IMR-90 (cell line): Measurements from ENCODE around the gene SAMD10. TPM values are rescaled to one million over a fixed set of nuclear protein-coding genes. Genes with fewer than 3 reads are reported as not detected.

Experiments used
- ATAC-seq: fragments of 200-7000 bp; cut with Tn5 transposase; 2 replicates; pipeline ENCODE4 v1.9.1; 2020; ENCODE audit warnings: low read depth, mild to moderate bottlenecking, moderate library complexity
- BruUV-seq: library from RNA; stranded (reverse); fragments of 400-500 nt; replicated peaks from 2 replicates; lab custom pipeline; 2021; lab: Mats Ljungman, UMichigan
- CTCF ChIA-PET: fragments of 300-600 bp; formaldehyde crosslinking; extraction: SDS; loops from one replicate; lab custom pipeline; 2021; ENCODE audit warnings: antibody characterized with exemption; lab: Yijun Ruan, JAX
- POLR2A ChIA-PET: fragments of 300-600 bp; sonication (Branson Sonifier 250); formaldehyde crosslinking; loops from one replicate; lab custom pipeline; 2022; ENCODE audit warnings: antibody characterized with exemption; ENCODE audit not compliant: unreplicated experiment; lab: Charles Lee
- DNase-seq: peaks from one replicate; pipeline ENCODE4 v3.0.0; 2013
- H2AFZ ChIP-seq: replicated peaks from 2 replicates; pipeline ENCODE3; 2013; ENCODE audit warnings: low read length, mild to moderate bottlenecking; ENCODE audit not compliant: poor library complexity
- H2AK5ac ChIP-seq: 2 replicates; pipeline ENCODE4 v1.6.1; 2013; ENCODE audit warnings: low read depth, low read length, inconsistent platforms
- H2AK9ac ChIP-seq: replicated peaks from 2 replicates; pipeline ENCODE3; 2013; ENCODE audit warnings: mild to moderate bottlenecking, low read depth, low read length, moderate library complexity; ENCODE audit not compliant: poor library complexity
- H2BK120ac ChIP-seq: 2 replicates; pipeline ENCODE4 v1.6.1; 2013; ENCODE audit warnings: low read depth, low read length, inconsistent platforms
- H2BK15ac ChIP-seq: 3 replicates; pipeline ENCODE4 v1.6.1; 2013; ENCODE audit warnings: low read depth, low read length, inconsistent platforms
- H2BK20ac ChIP-seq: 2 replicates; pipeline ENCODE4 v1.6.1; 2013; ENCODE audit warnings: low read depth, mild to moderate bottlenecking, inconsistent platforms, low read length, moderate library complexity
- H2BK5ac ChIP-seq: 2 replicates; pipeline ENCODE4 v1.6.1; 2013; ENCODE audit warnings: mild to moderate bottlenecking, low read depth, low read length, inconsistent platforms; ENCODE audit not compliant: poor library complexity, severe bottlenecking
- H3K14ac ChIP-seq: replicated peaks from 2 replicates; pipeline ENCODE4 v1.6.1; 2013; ENCODE audit warnings: low read depth, low read length, inconsistent platforms
- H3K18ac ChIP-seq: 2 replicates; pipeline ENCODE4 v1.6.1; 2013; ENCODE audit warnings: low read depth, low read length, control low read depth
- H3K23ac ChIP-seq: 2 replicates; pipeline ENCODE4 v1.6.1; 2013; ENCODE audit warnings: low read depth, low read length, inconsistent platforms
- H3K27ac ChIP-seq: 2 replicates; pipeline ENCODE4 v1.5.1; 2013; ENCODE audit warnings: mild to moderate bottlenecking, control low read depth, low read length; ENCODE audit not compliant: insufficient read depth
- H3K27me3 ChIP-seq: 2 replicates; pipeline ENCODE4 v1.6.1; 2013; ENCODE audit warnings: low read length; ENCODE audit not compliant: control insufficient read depth, insufficient read depth
- H3K36me3 ChIP-seq: 2 replicates; pipeline ENCODE4 v1.6.1; 2013; ENCODE audit warnings: low read length, mixed read lengths; ENCODE audit not compliant: control insufficient read depth, insufficient read depth
- H3K4ac ChIP-seq: 2 replicates; pipeline ENCODE4 v1.6.1; 2013; ENCODE audit warnings: low read depth, low read length, inconsistent platforms
- H3K4me1 ChIP-seq: 2 replicates; pipeline ENCODE4 v1.6.1; 2013; ENCODE audit warnings: low read length, mixed read lengths; ENCODE audit not compliant: control insufficient read depth, insufficient read depth
- H3K4me2 ChIP-seq: 2 replicates; pipeline ENCODE4 v1.6.1; 2013; ENCODE audit warnings: low read depth, mild to moderate bottlenecking, control low read depth, low read length, moderate library complexity
- H3K4me3 ChIP-seq: 2 replicates; pipeline ENCODE4 v1.5.1; 2013; ENCODE audit warnings: low read depth, mild to moderate bottlenecking, control low read depth, low read length, moderate library complexity; ENCODE audit not compliant: insufficient read depth
- H3K56ac ChIP-seq: 2 replicates; pipeline ENCODE4 v1.6.1; 2013; ENCODE audit warnings: low read length, inconsistent platforms; ENCODE audit not compliant: insufficient read depth; ENCODE audit errors: extremely low read depth
- H3K79me1 ChIP-seq, 2 experiments: 2 replicates each; pipeline ENCODE4 v1.6.1; 2013; ENCODE audit warnings: low read length in 2 of 2, inconsistent platforms in 1 of 2, low read depth in 1 of 2
- H3K9ac ChIP-seq: 2 replicates; pipeline ENCODE4 v1.6.1; 2013; ENCODE audit warnings: low read depth, low read length, control low read depth
- H3K9me1 ChIP-seq: 2 replicates; pipeline ENCODE4 v1.6.1; 2013; ENCODE audit warnings: low read length, inconsistent platforms; ENCODE audit not compliant: insufficient read depth
- H3K9me3 ChIP-seq: 2 replicates; pipeline ENCODE4 v1.6.1; 2013; ENCODE audit warnings: low read length; ENCODE audit not compliant: control insufficient read depth, insufficient read depth
- H4K20me1 ChIP-seq: 2 replicates; pipeline ENCODE4 v1.6.1; 2013; ENCODE audit warnings: low read length, inconsistent platforms; ENCODE audit not compliant: insufficient read depth
- H4K5ac ChIP-seq: 2 replicates; pipeline ENCODE4 v1.6.1; 2013; ENCODE audit warnings: mild to moderate bottlenecking, low read depth, low read length, control low read depth
- H4K8ac ChIP-seq, 2 experiments: 2 replicates each; pipeline ENCODE4 v1.6.1; 2013; ENCODE audit warnings: low read depth in 2 of 2, low read length in 2 of 2, control low read depth in 1 of 2, inconsistent platforms in 1 of 2
- H4K91ac ChIP-seq: 2 replicates; pipeline ENCODE4 v1.6.1; 2013; ENCODE audit warnings: low read depth, low read length, inconsistent platforms; ENCODE audit not compliant: insufficient read depth
- BHLHE40 ChIP-seq: fragments of 150-350 bp; IDR thresholded peaks from 2 replicates; pipeline ENCODE4 v1.6.1; 2016; ENCODE audit warnings: mild to moderate bottlenecking, low read depth, low read length
- CEBPB ChIP-seq: IDR thresholded peaks from 2 replicates; pipeline ENCODE4 v1.6.1; 2012; ENCODE audit warnings: low read depth, low read length, improper control_type of control experiment
- CHD1 ChIP-seq: IDR thresholded peaks from 2 replicates; pipeline ENCODE4 v1.6.1; 2012; ENCODE audit warnings: low read depth, low read length, improper control_type of control experiment
- CTCF ChIP-seq: conservative IDR thresholded peaks from 2 replicates; pipeline ENCODE4 v1.5.1; 2012; ENCODE audit warnings: mild to moderate bottlenecking, low read depth, low read length, improper control_type of control experiment
- ELK1 ChIP-seq: fragments of 150-350 bp; IDR thresholded peaks from 2 replicates; pipeline ENCODE4 v1.6.1; 2016; ENCODE audit warnings: low read depth, mild to moderate bottlenecking, low read length, moderate library complexity, borderline replicate concordance
- FOS ChIP-seq: fragments of 150-350 bp; IDR thresholded peaks from 2 replicates; pipeline ENCODE4 v1.6.1; 2016; ENCODE audit warnings: low read depth, low read length
- MAFK ChIP-seq: IDR thresholded peaks from 2 replicates; pipeline ENCODE4 v1.6.1; 2012; ENCODE audit warnings: low read depth, low read length, improper control_type of control experiment
- MAZ ChIP-seq: IDR thresholded peaks from 2 replicates; pipeline ENCODE4 v1.6.1; 2012; ENCODE audit warnings: low read depth, mild to moderate bottlenecking, low read length, improper control_type of control experiment, moderate library complexity, borderline replicate concordance
- MXI1 ChIP-seq: IDR thresholded peaks from 2 replicates; pipeline ENCODE4 v1.6.1; 2012; ENCODE audit warnings: low read depth, mild to moderate bottlenecking, low read length, moderate library complexity, borderline replicate concordance
- NFE2L2 ChIP-seq: fragments of 150-350 bp; IDR thresholded peaks from 2 replicates; pipeline ENCODE4 v1.6.1; 2016; ENCODE audit warnings: low read depth, mild to moderate bottlenecking, low read length
- POLR2A ChIP-seq: IDR thresholded peaks from 2 replicates; pipeline ENCODE4 v1.6.1; 2012; ENCODE audit warnings: mild to moderate bottlenecking, low read depth, low read length
- RAD21 ChIP-seq: IDR thresholded peaks from 2 replicates; pipeline ENCODE4 v1.6.1; 2012; ENCODE audit warnings: low read length, improper control_type of control experiment
- RCOR1 ChIP-seq: IDR thresholded peaks from 2 replicates; pipeline ENCODE4 v1.6.1; 2012; ENCODE audit warnings: mild to moderate bottlenecking, low read length, improper control_type of control experiment; ENCODE audit not compliant: insufficient replicate concordance
- RFX5 ChIP-seq: IDR thresholded peaks from 2 replicates; pipeline ENCODE4 v1.8.0; 2012; ENCODE audit warnings: low read depth, mild to moderate bottlenecking, low read length, moderate library complexity
- WGBS, 2 experiments: methylation state at CpG; one replicate each; pipeline versions ENCODE4 v1.1.5 to v1.1.7; 2013; ENCODE audit warnings: missing lambda C conversion rate in 2 of 2; ENCODE audit not compliant: insufficient read length in 1 of 2; ENCODE audit errors: extremely low coverage in 2 of 2; 5-methylcytosine and 5-hydroxymethylcytosine counted together
- dilution Hi-C: fragments of 300-500 bp; cut with HindIII; formaldehyde crosslinking; loops from one replicate; pipeline ENCODE4 v1.14.3; 2018; ENCODE audit warnings: low sequenced_read_pairs; ENCODE audit not compliant: unreplicated experiment
- in situ Hi-C: fragments of 300-500 bp; cut with MboI; formaldehyde crosslinking; loops from 3 replicates; pipeline ENCODE4 v1.14.3; 2019; ENCODE audit warnings: low sequenced_read_pairs, inconsistent platforms, mixed read lengths
- intact Hi-C: fragments of 100-400 bp; cut with micrococcal nuclease; formaldehyde crosslinking; loops from 2 replicates; pipeline ENCODE4 v1.10.0; 2022
- polyA plus RNA-seq, 3 experiments: library from polyadenylated mRNA; depleted of rRNA; stranded (reverse); fragments of >200 nt; gene quantifications; 2 replicates each; pipeline ENCODE4 v1.2.3, GENCODE V29; 2012; ENCODE audit warnings: low replicate concordance in 1 of 3
- total RNA-seq: library from RNA; depleted of rRNA; stranded (reverse); fragments of >200 nt; gene quantifications from 2 replicates; pipeline ENCODE4 v1.2.3, GENCODE V29; 2012
- TF ChIP-seq, protein P1 (sequence below): fragments of 150-350 bp; IDR thresholded peaks from 2 replicates; pipeline ENCODE4 v1.6.1; 2017; ENCODE audit warnings: mild to moderate bottlenecking, antibody characterized with exemption, low read length, low read depth

SAMD10 gene
- total and polyA plus RNA-seq, 2 of the 4 experiments (the other 2 are of a cell fraction): 0.54 to 4.1 TPM

DNA sequence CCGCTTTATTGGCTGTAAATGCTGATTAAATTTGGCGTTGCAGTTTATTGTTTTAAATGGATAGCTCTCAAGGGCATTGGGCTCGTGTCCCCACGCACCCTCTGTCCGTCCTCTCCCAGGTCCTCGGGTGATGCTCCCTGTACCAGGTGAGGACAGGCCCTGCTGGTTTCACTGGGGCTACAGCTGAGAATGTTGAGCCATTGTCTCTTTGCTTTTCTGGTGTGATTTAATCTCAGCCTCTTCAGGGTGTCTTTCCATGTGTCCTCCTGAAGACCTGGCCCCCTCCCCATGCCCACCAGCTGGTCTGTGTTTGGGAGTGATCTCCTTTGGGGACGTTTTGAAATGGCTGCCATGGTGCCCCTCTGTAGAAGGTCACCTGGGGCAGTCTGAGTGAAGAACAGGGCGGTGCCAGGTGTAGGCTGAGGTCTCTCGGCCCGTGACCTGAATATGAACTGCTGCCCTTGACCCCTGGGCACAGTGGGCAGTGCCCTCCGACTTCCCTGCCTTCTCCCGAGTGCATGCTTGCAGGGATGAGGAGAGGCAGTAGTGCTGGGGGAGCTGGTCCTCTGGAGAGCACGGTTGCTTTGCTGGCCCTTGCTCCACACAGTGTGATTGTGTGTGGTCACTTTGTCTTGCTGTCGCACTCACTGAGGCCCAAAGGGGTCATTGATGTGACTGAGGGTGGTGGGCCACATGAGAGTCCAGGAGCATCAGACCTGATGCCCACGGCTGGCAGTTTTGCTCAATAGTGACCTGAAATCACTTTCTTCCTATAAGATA lies 44.1 kb upstream of the SAMD10 start:
- Histone ChIP-seq H3K27me3 (no peaks in the 10 kb centered on the region), H3K4me1 (no peaks in the 10 kb centered on the region), H3K79me1 (peaks cover 12 to 16% of the 10 kb centered on the region in 2 experiments; a peak in 3 of 4 replicates), H3K9me3 (no peaks in the 10 kb centered on the region), H3K56ac (no peak overlapping the region), H3K18ac (no peak overlapping the region), H3K4me2 (no peak overlapping the region), H2AK5ac (no peak overlapping the region), H2BK5ac (no peak overlapping the region), H3K14ac (no peak overlapping the region), H3K9ac (no peak overlapping the region), H4K5ac (no peak overlapping the region), H2AFZ (no peak overlapping the region), H3K9me1 (peaks cover 4% of the 10 kb centered on the region; the same call in 1 of the 2 replicates), H2BK120ac (no peak overlapping the region), H4K91ac (no peak overlapping the region), H3K27ac (no peak overlapping the region), H2AK9ac (no peak overlapping the region), H3K36me3 (peaks cover 71% of the 10 kb centered on the region), H3K23ac (no peak overlapping the region), H3K4me3 (no peak overlapping the region), H3K4ac (no peak overlapping the region), H4K20me1 (peaks cover 16% of the 10 kb centered on the region), H2BK15ac (no peak overlapping the region), H4K8ac (no peak overlapping the region), H2BK20ac (no peak overlapping the region)
- DNase-seq (no peak), ATAC-seq (no peak)
- intact Hi-C loops: no loop called here
- ChIA-PET POLR2A (no interaction called here), CTCF (interaction anchor here (0.6 kb wide), 1 partner anchor 486 kb away, joined by 3 read pairs; the partner anchor contains the start of gene PTK6)
- 100% methylated on average over 2 of the region's 15 CpGs; no CpG with 5 or more reads in 1 of the 2 experiments for whole genome bisulfite sequencing, 2 experiments
- in situ Hi-C loops: no loop called here
- dilution Hi-C loops: no loop called here
- no TSS peak for BruUV-seq
- TF ChIP-seq CHD1 (no peak), MAFK (no peak), RAD21 (no peak), CTCF (no peak), MAZ (no peak), POLR2A (no peak), NFE2L2 (no peak), RFX5 (no peak), FOS (no peak), MXI1 (no peak), BHLHE40 (no peak), ELK1 (no peak), RCOR1 (no peak), CEBPB (no peak)
- TF ChIP-seq, protein P1, sequence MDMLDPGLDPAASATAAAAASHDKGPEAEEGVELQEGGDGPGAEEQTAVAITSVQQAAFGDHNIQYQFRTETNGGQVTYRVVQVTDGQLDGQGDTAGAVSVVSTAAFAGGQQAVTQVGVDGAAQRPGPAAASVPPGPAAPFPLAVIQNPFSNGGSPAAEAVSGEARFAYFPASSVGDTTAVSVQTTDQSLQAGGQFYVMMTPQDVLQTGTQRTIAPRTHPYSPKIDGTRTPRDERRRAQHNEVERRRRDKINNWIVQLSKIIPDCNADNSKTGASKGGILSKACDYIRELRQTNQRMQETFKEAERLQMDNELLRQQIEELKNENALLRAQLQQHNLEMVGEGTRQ: no peak
